ENCODE measurements around the gene ATP2A3. TPM values are rescaled to one million over a fixed set of nuclear protein-coding genes. Genes with fewer than 3 reads are reported as not detected.

The ATP2A3 gene
- polyA plus RNA-seq, 2 donors = 5.8 to 7.8 TPM

DNA sequence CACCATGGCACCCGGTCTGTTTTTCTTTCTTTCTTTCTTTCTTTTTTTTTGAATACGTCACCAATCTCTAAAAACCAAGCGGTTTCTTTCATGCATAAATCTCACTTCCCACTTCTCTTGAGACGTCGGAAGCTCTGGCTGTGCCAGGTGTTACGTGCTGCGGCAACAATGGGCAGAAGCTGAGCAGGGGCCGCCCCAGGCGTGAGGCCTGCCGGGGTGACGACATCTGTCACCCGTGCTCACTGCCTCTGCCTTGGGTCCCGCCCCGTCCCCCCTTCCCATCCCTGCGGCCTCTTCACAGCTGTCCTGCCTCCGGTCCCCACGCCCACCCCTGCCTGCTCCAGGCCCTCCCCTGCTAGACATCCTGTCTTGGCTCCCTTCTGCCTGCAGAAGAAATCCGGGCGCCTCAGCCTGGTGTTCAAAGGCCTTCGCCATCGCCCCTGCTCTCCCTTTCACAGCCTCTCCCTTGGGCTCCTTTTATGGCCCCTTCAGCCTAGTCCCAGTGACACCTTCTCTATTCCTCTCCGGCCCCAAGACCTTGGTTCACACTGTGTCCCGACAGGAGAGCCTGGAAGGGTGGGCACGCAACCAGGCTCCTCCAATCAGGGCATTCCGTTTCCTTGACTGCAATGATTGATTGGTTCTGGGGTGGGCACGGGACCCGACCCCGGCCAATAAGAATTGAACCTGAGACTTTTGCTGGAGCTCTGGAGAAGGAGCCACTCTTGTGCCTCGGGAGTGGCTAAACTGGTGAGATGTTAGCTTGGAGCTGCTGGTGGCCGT lies 52.8 kb downstream of the ATP2A3 start:
- H3K36me3 ChIP-seq (ENCODE audit: control insufficient read depth in 2 of 2, insufficient read depth in 2 of 2, low read length in 1 of 2) = no peaks in the 10 kb centered on the region
- H3K4me3 ChIP-seq (ENCODE audit: low read depth in 1 of 2, low read length in 2 of 2) = no peak overlapping the region
- WGBS, 2 donors = 42 to 58% methylated on average over 30 of the region's 30 CpGs
- no peaks in the 10 kb centered on the region for H3K9me3 ChIP-seq (ENCODE audit: control insufficient read depth in 2 of 2, insufficient read depth in 1 of 2, low read depth in 1 of 2, low read length in 1 of 2)
- H3K27me3 ChIP-seq (ENCODE audit: control insufficient read depth in 1 of 2, insufficient read depth in 2 of 2, low read length in 2 of 2) = no peaks in the 10 kb centered on the region
- peaks cover 0 to 3% of the 10 kb centered on the region in 2 donors for H3K4me1 ChIP-seq (ENCODE audit: control insufficient read depth in 2 of 2, insufficient read depth in 2 of 2, low read length in 1 of 2)
- peak overlapping the region; percentile 1 to 6 for H3K27ac ChIP-seq (ENCODE audit: low read depth in 2 of 2, low read length in 1 of 2)

DNA sequence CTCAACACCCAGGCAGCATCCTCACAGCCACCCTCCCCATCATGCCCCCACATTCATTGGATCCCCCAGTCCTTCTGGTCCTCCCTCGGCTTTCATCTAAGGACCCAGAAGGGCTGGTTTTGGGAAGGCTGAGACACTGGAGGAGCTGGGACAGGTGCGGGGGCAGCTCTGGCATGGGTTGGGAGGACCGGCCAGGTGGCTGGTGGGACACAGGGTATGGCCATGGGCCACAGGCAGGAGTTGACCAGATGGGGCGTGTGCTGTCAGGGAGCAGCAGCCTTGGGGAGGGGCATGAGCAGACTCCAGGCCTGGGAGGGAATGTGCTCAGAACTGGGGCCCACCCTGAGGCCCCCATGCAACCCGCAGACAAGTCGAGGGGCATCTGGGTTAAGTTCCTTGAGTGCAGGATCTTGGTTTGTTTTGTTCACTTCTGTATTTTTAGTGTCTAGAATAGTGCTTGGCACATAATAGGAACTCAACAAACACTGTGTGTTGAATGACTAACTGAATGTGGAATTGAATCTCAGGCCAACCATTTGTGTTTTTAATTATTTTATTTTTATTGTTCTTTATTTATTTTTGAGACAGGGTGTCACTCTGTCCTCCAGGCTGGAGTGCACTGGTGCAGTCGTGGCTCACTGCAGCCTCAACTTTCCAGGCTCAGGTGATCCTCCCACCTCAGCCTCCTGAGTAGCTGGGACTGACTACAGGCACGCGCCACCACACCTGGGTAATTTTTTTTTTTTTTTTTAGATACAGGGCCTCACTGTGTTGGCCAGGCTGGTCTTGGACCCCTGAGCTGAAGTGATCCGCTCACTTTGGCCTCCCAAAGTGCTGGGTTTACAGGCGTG lies 53.6 kb downstream of the ATP2A3 start:
- H3K27ac ChIP-seq (ENCODE audit: low read depth in 2 of 2, low read length in 1 of 2) = peak overlapping the region in 1 of 2 donors; percentile 6
- WGBS, 2 donors = 83 to 84% methylated on average over 11 of the region's 11 CpGs
- H3K9me3 ChIP-seq (ENCODE audit: control insufficient read depth in 2 of 2, insufficient read depth in 1 of 2, low read depth in 1 of 2, low read length in 1 of 2) = no peaks in the 10 kb centered on the region
- no peaks in the 10 kb centered on the region for H3K36me3 ChIP-seq (ENCODE audit: control insufficient read depth in 2 of 2, insufficient read depth in 2 of 2, low read length in 1 of 2)
- no peak overlapping the region for H3K4me3 ChIP-seq (ENCODE audit: low read depth in 1 of 2, low read length in 2 of 2)
- no peaks in the 10 kb centered on the region for H3K27me3 ChIP-seq (ENCODE audit: control insufficient read depth in 1 of 2, insufficient read depth in 2 of 2, low read length in 2 of 2)
- H3K4me1 ChIP-seq (ENCODE audit: control insufficient read depth in 2 of 2, insufficient read depth in 2 of 2, low read length in 1 of 2) = no peaks in the 10 kb centered on the region

DNA sequence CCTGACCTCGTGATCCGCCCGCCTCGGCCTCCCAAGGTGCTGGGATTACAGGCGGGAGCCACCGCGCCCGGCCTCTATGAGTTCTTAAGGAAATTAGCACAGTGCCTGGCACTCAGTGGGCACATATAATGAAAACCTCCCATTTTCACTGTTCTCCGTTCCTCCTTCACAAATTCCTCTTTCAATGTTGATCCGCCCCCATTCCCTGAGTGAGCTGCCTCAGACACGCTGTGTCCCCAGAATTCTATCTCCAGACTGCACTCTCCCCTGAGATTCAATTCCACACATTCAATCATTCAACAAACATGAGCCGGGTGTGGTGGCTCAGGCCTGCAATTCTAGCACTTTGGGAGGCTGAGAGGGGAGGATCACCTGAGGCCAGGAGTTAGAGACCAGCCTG lies 55.0 kb downstream of the ATP2A3 start:
- Histone ChIP-seq H3K9me3 (ENCODE audit: control insufficient read depth in 2 of 2, insufficient read depth in 1 of 2, low read depth in 1 of 2, low read length in 1 of 2) (no peaks in the 10 kb centered on the region), H3K36me3 (ENCODE audit: control insufficient read depth in 2 of 2, insufficient read depth in 2 of 2, low read length in 1 of 2) (no peaks in the 10 kb centered on the region), H3K27me3 (ENCODE audit: control insufficient read depth in 1 of 2, insufficient read depth in 2 of 2, low read length in 2 of 2) (no peaks in the 10 kb centered on the region), H3K27ac (ENCODE audit: low read depth in 2 of 2, low read length in 1 of 2) (no peak overlapping the region), H3K4me1 (ENCODE audit: control insufficient read depth in 2 of 2, insufficient read depth in 2 of 2, low read length in 1 of 2) (no peaks in the 10 kb centered on the region), H3K4me3 (ENCODE audit: low read depth in 1 of 2, low read length in 2 of 2) (no peak overlapping the region)
- WGBS, 2 donors = 94% methylated on average over 12 of the region's 12 CpGs

GRCh38 chr17:3907483-3908216 lies 56.6 kb downstream of the ATP2A3 start:
- Histone ChIP-seq H3K36me3 (ENCODE audit: control insufficient read depth in 2 of 2, insufficient read depth in 2 of 2, low read length in 1 of 2) (no peaks in the 10 kb centered on the region), H3K4me1 (ENCODE audit: control insufficient read depth in 2 of 2, insufficient read depth in 2 of 2, low read length in 1 of 2) (no peaks in the 10 kb centered on the region), H3K27ac (ENCODE audit: low read depth in 2 of 2, low read length in 1 of 2) (no peak overlapping the region), H3K9me3 (ENCODE audit: control insufficient read depth in 2 of 2, insufficient read depth in 1 of 2, low read depth in 1 of 2, low read length in 1 of 2) (no peaks in the 10 kb centered on the region), H3K4me3 (ENCODE audit: low read depth in 1 of 2, low read length in 2 of 2) (no peak overlapping the region), H3K27me3 (ENCODE audit: control insufficient read depth in 1 of 2, insufficient read depth in 2 of 2, low read length in 2 of 2) (no peaks in the 10 kb centered on the region)
- 79 to 81% methylated on average over 11 of the region's 11 CpGs for WGBS, 2 donors

DNA sequence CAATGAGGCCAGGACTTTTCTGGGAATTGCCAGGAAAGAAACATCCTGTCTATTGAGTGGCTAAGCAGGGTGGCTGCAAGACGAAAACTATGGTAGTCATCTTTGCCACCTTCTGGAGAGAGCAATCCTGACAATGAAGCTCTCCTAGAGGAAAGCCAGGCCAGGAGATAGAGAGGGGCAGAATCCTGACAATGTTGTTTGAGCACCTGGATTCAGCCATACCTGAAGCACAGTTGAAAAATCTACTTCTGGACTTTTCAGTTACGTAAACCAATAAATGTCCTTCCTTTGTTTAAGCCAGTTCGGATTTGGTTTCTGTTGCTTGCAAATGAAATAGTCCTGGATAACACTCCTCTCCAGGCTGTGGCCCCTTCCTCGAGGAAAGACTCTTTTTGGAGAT lies 57.4 kb downstream of the ATP2A3 start:
- WGBS, 2 donors = 88 to 93% methylated on average over 4 of the region's 4 CpGs
- Histone ChIP-seq H3K27me3 (ENCODE audit: control insufficient read depth in 1 of 2, insufficient read depth in 2 of 2, low read length in 2 of 2) (no peaks in the 10 kb centered on the region), H3K36me3 (ENCODE audit: control insufficient read depth in 2 of 2, insufficient read depth in 2 of 2, low read length in 1 of 2) (no peaks in the 10 kb centered on the region)

DNA sequence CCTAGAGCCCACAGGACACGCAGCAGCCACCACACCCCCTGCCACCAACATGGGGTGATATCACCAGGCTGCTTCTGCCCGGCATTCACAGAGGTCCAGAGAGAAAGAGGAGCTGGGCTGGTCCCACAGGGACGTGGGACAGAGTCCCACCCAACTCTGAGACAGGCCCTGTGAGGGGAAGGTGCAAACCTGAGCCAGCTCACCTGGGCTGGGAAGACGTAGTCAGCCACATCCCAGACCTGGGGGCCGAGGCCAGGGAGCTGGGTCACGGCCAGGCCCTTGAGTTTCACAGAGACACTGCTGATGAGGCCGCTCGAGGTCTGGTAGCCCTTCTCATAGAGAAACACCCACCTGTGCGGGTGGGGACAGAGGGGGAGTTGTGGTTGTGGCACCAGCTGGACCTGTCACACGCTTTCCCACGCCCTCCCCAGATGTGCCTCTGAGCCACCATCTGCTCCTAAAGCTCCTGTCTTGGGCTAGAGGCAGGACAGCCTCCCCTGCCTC lies 59.2 kb downstream of the ATP2A3 start:
- Histone ChIP-seq H3K27me3 (ENCODE audit: control insufficient read depth in 1 of 2, insufficient read depth in 2 of 2, low read length in 2 of 2) (no peaks in the 10 kb centered on the region), H3K4me1 (ENCODE audit: control insufficient read depth in 2 of 2, insufficient read depth in 2 of 2, low read length in 1 of 2) (no peaks in the 10 kb centered on the region), H3K36me3 (ENCODE audit: control insufficient read depth in 2 of 2, insufficient read depth in 2 of 2, low read length in 1 of 2) (no peaks in the 10 kb centered on the region), H3K4me3 (ENCODE audit: low read depth in 1 of 2, low read length in 2 of 2) (no peak overlapping the region), H3K9me3 (ENCODE audit: control insufficient read depth in 2 of 2, insufficient read depth in 1 of 2, low read depth in 1 of 2, low read length in 1 of 2) (no peaks in the 10 kb centered on the region), H3K27ac (ENCODE audit: low read depth in 2 of 2, low read length in 1 of 2) (no peak overlapping the region)
- 75 to 87% methylated on average over 11 of the region's 11 CpGs for WGBS, 2 donors

More for the DNA sequence above, 57.4 kb downstream of the ATP2A3 start:
- no peak overlapping the region for H3K27ac ChIP-seq (ENCODE audit: low read depth in 2 of 2, low read length in 1 of 2)
- no peaks in the 10 kb centered on the region for H3K4me1 ChIP-seq (ENCODE audit: control insufficient read depth in 2 of 2, insufficient read depth in 2 of 2, low read length in 1 of 2)
- no peaks in the 10 kb centered on the region for H3K9me3 ChIP-seq (ENCODE audit: control insufficient read depth in 2 of 2, insufficient read depth in 1 of 2, low read depth in 1 of 2, low read length in 1 of 2)
- no peak overlapping the region for H3K4me3 ChIP-seq (ENCODE audit: low read depth in 1 of 2, low read length in 2 of 2)

DNA sequence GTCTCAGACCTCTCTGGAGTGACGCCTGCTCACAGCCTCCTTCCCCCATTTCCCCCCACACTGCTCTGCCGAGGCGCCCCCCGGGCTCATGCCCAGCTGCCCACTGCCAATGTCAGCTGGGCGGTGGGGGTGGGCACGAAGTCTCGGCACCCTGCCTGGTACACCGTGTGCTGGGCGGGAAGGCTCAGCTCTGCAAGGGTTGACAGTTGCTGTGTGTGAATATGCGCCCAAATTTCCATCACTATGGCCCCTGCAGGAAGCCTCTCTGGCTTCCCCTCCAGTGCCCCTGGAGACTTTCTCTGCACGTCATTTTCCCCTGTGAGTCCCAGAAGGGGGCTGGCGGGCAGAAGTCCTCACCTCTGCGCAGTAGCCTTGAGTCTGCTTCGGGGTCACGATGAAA lies 59.7 kb downstream of the ATP2A3 start:
- Histone ChIP-seq H3K9me3 (ENCODE audit: control insufficient read depth in 2 of 2, insufficient read depth in 1 of 2, low read depth in 1 of 2, low read length in 1 of 2) (no peaks in the 10 kb centered on the region), H3K4me3 (ENCODE audit: low read depth in 1 of 2, low read length in 2 of 2) (no peak overlapping the region), H3K4me1 (ENCODE audit: control insufficient read depth in 2 of 2, insufficient read depth in 2 of 2, low read length in 1 of 2) (no peaks in the 10 kb centered on the region), H3K36me3 (ENCODE audit: control insufficient read depth in 2 of 2, insufficient read depth in 2 of 2, low read length in 1 of 2) (no peaks in the 10 kb centered on the region), H3K27me3 (ENCODE audit: control insufficient read depth in 1 of 2, insufficient read depth in 2 of 2, low read length in 2 of 2) (no peaks in the 10 kb centered on the region), H3K27ac (ENCODE audit: low read depth in 2 of 2, low read length in 1 of 2) (no peak overlapping the region)
- 68 to 81% methylated on average over 15 of the region's 15 CpGs for WGBS, 2 donors

- H3K4me3 ChIP-seq (ENCODE audit: low read depth in 1 of 2, low read length in 2 of 2) = no peak overlapping the region
- 70 to 78% methylated on average over 19 to 21 of the region's 21 CpGs for WGBS, 2 donors
- no peak overlapping the region for H3K27ac ChIP-seq (ENCODE audit: low read depth in 2 of 2, low read length in 1 of 2)
- H3K36me3 ChIP-seq (ENCODE audit: control insufficient read depth in 2 of 2, insufficient read depth in 2 of 2, low read length in 1 of 2) = no peaks in the 10 kb centered on the region
- H3K9me3 ChIP-seq (ENCODE audit: control insufficient read depth in 2 of 2, insufficient read depth in 1 of 2, low read depth in 1 of 2, low read length in 1 of 2) = no peaks in the 10 kb centered on the region
- H3K4me1 ChIP-seq (ENCODE audit: control insufficient read depth in 2 of 2, insufficient read depth in 2 of 2, low read length in 1 of 2) = no peaks in the 10 kb centered on the region
- no peaks in the 10 kb centered on the region for H3K27me3 ChIP-seq (ENCODE audit: control insufficient read depth in 1 of 2, insufficient read depth in 2 of 2, low read length in 2 of 2)
These were observed 60.4 kb downstream of the ATP2A3 start for GRCh38 chr17:3903881-3904290.

DNA sequence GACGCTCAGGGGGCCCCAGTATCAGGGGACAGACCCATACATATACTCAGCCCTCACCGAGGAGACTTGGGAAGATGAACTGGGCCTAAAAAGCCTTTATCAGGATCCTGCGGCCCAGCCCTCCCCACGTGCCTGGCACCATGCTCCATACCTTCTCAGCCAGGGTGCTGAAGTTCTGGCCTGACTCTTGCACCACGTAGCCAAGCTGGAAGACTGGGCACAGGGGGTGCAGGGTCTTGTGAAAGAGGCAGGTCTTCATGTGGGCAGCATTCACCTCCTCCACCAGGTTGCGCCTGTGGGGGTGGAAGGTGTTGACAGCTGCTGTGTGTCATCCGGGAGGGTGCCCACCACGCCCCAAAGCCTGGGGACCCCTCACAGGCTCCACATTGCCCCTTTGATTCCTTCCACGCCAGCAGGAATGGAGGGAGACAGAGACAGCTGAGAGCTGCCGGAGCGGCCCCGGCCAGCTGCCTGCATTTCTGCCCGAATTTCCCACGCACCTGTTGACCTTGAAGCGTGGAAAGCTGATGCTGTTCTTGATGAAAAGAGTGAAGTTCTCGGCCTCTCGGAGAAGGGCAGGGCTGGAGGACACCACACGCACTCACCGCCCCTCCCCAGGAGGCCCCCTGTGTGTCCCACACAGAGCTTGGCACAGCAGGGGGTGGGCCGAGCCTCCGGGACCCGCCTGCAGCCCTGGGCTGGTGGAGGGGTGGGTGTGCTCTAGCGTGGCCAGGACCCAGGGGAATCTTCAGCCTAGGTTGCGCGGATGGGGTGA lies 61.0 kb downstream of the ATP2A3 start:
- H3K27me3 ChIP-seq (ENCODE audit: control insufficient read depth in 1 of 2, insufficient read depth in 2 of 2, low read length in 2 of 2) = no peaks in the 10 kb centered on the region
- H3K4me1 ChIP-seq (ENCODE audit: control insufficient read depth in 2 of 2, insufficient read depth in 2 of 2, low read length in 1 of 2) = no peaks in the 10 kb centered on the region
- WGBS, 2 donors = 69 to 86% methylated on average over 25 of the region's 25 CpGs
- H3K36me3 ChIP-seq (ENCODE audit: control insufficient read depth in 2 of 2, insufficient read depth in 2 of 2, low read length in 1 of 2) = no peaks in the 10 kb centered on the region
- H3K4me3 ChIP-seq (ENCODE audit: low read depth in 1 of 2, low read length in 2 of 2) = no peak overlapping the region
- no peaks in the 10 kb centered on the region for H3K9me3 ChIP-seq (ENCODE audit: control insufficient read depth in 2 of 2, insufficient read depth in 1 of 2, low read depth in 1 of 2, low read length in 1 of 2)
- H3K27ac ChIP-seq (ENCODE audit: low read depth in 2 of 2, low read length in 1 of 2) = no peak overlapping the region

All from esophagus (tissue), 2 donors.